A549 (cell line): ENCODE measurements around the gene DLG2.

Experiments used
- EP300 ChIP-seq, 2 experiments: fragments of >200 bp; sonication (Bioruptor Twin); formaldehyde crosslinking; IDR thresholded peaks; 2 replicates in 1 of 2; 3 replicates in 1 of 2; pipeline ENCODE4 v1.6.1; 2016 to 2017
- FOSB ChIP-seq: fragments of 250-450 bp; sonication (Bioruptor Pico); IDR thresholded peaks from 2 replicates; pipeline ENCODE4 v1.5.0; 2020; ENCODE audit warnings: mild to moderate bottlenecking, moderate library complexity
- NPAS2 ChIP-seq: fragments of 250-450 bp; sonication (Bioruptor Pico); IDR thresholded peaks from 2 replicates; pipeline ENCODE4 v1.8.0; 2022; ENCODE audit warnings: mild to moderate bottlenecking, moderate library complexity, borderline replicate concordance
- POLR2A ChIP-seq: IDR thresholded peaks from 2 replicates; pipeline ENCODE4 v1.6.1; 2012; ENCODE audit warnings: mild to moderate bottlenecking, low read length
- POLR2AphosphoS2 ChIP-seq: conservative IDR thresholded peaks from 2 replicates; pipeline ENCODE4 v1.6.1; 2012; ENCODE audit warnings: low read length, improper control_type of control experiment, inconsistent platforms
- ZC3H11A ChIP-seq: fragments of 450-650 bp; IDR thresholded peaks from 2 replicates; pipeline ENCODE4 v1.6.1; 2014; ENCODE audit warnings: antibody characterized with exemption, mild to moderate bottlenecking
- ZSCAN20 ChIP-seq: fragments of 250-450 bp; sonication (Bioruptor Pico); IDR thresholded peaks from 2 replicates; pipeline ENCODE4 v1.8.0; 2022; ENCODE audit warnings: mild to moderate bottlenecking, moderate library complexity
- TF ChIP-seq, protein P1 (sequence below): fragments of >200 bp; sonication (Bioruptor Twin); formaldehyde crosslinking; IDR thresholded peaks from 3 replicates; pipeline ENCODE4 v1.5.1; 2016
- TF ChIP-seq, protein P2 (sequence below): fragments of 250-450 bp; sonication (Bioruptor Pico); IDR thresholded peaks from 2 replicates; pipeline ENCODE4 v1.5.0; 2020; ENCODE audit warnings: low read depth, mild to moderate bottlenecking, moderate library complexity
- TF ChIP-seq, protein P3 (sequence below): fragments of 200-600 bp; sonication (generic); IDR thresholded peaks from 2 replicates; pipeline ENCODE4 v1.6.1; 2016; ENCODE audit warnings: antibody characterized with exemption, mild to moderate bottlenecking, moderate library complexity

DNA sequence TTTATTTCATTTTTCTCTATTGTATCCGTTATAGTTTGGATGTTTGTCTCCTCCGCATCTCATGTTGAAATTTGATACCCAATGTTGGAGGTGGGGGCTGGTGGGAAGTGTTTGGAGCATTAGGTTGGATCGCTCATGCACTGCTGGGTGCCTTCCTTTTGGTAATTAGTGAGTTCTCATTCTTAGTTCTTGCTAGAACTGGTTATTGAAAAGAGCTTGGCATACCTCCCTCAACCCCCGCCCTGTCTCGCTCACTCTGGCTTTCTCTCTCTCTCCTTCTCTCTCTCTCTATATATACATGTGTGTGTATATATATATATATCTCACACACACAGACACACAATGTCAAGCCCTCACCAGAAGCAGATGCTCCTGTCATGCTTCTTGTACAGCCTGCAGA is 978.7 kb downstream of the DLG2 start:
- TF ChIP-seq, protein P1, sequence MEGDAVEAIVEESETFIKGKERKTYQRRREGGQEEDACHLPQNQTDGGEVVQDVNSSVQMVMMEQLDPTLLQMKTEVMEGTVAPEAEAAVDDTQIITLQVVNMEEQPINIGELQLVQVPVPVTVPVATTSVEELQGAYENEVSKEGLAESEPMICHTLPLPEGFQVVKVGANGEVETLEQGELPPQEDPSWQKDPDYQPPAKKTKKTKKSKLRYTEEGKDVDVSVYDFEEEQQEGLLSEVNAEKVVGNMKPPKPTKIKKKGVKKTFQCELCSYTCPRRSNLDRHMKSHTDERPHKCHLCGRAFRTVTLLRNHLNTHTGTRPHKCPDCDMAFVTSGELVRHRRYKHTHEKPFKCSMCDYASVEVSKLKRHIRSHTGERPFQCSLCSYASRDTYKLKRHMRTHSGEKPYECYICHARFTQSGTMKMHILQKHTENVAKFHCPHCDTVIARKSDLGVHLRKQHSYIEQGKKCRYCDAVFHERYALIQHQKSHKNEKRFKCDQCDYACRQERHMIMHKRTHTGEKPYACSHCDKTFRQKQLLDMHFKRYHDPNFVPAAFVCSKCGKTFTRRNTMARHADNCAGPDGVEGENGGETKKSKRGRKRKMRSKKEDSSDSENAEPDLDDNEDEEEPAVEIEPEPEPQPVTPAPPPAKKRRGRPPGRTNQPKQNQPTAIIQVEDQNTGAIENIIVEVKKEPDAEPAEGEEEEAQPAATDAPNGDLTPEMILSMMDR = no peak
- TF ChIP-seq EP300 (IDR thresholded peaks at IDR 0.05) (no peak), POLR2A (no peak), POLR2AphosphoS2 (no peak), FOSB (CRISPR knock-in tag) (no peak), ZC3H11A (no peak), ZSCAN20 (CRISPR knock-in tag) (no peak), NPAS2 (CRISPR knock-in tag) (no peak)
- TF ChIP-seq, protein P2, sequence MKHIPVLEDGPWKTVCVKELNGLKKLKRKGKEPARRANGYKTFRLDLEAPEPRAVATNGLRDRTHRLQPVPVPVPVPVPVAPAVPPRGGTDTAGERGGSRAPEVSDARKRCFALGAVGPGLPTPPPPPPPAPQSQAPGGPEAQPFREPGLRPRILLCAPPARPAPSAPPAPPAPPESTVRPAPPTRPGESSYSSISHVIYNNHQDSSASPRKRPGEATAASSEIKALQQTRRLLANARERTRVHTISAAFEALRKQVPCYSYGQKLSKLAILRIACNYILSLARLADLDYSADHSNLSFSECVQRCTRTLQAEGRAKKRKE = no peak
- TF ChIP-seq, protein P3, sequence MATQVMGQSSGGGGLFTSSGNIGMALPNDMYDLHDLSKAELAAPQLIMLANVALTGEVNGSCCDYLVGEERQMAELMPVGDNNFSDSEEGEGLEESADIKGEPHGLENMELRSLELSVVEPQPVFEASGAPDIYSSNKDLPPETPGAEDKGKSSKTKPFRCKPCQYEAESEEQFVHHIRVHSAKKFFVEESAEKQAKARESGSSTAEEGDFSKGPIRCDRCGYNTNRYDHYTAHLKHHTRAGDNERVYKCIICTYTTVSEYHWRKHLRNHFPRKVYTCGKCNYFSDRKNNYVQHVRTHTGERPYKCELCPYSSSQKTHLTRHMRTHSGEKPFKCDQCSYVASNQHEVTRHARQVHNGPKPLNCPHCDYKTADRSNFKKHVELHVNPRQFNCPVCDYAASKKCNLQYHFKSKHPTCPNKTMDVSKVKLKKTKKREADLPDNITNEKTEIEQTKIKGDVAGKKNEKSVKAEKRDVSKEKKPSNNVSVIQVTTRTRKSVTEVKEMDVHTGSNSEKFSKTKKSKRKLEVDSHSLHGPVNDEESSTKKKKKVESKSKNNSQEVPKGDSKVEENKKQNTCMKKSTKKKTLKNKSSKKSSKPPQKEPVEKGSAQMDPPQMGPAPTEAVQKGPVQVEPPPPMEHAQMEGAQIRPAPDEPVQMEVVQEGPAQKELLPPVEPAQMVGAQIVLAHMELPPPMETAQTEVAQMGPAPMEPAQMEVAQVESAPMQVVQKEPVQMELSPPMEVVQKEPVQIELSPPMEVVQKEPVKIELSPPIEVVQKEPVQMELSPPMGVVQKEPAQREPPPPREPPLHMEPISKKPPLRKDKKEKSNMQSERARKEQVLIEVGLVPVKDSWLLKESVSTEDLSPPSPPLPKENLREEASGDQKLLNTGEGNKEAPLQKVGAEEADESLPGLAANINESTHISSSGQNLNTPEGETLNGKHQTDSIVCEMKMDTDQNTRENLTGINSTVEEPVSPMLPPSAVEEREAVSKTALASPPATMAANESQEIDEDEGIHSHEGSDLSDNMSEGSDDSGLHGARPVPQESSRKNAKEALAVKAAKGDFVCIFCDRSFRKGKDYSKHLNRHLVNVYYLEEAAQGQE = no peak
